GM10847 (cell line): ENCODE measurements around the gene HCLS1.

Experiments used
- POLR2A ChIP-seq: IDR thresholded peaks from 2 replicates; pipeline ENCODE4 v1.6.1; 2011; ENCODE audit not compliant: insufficient read length; ENCODE audit errors: extremely low read depth

Gene HCLS1

GRCh38 chr3:121627622-121628021 is 33.1 kb downstream of the HCLS1 start:
- TF ChIP-seq POLR2A: no peak

- TF ChIP-seq POLR2A: no peak
Observed at GRCh38 chr3:121627211-121627610, 33.5 kb downstream of the HCLS1 start.

- no peak for TF ChIP-seq POLR2A
Observed at GRCh38 chr3:121626495-121626894, 34.2 kb downstream of the HCLS1 start.

- TF ChIP-seq POLR2A: no peak
Observed at GRCh38 chr3:121624147-121624899, 36.4 kb downstream of the HCLS1 start.

- no peak for TF ChIP-seq POLR2A
Observed at GRCh38 chr3:121621491-121621890, 39.2 kb downstream of the HCLS1 start.

GRCh38 chr3:121619691-121620090 is 41.0 kb downstream of the HCLS1 start:
- TF ChIP-seq POLR2A: no peak

GRCh38 chr3:121606106-121606505 is 54.6 kb downstream of the HCLS1 start:
- TF ChIP-seq POLR2A: no peak

- TF ChIP-seq POLR2A: no peak
Observed at GRCh38 chr3:121604759-121605158, 55.9 kb downstream of the HCLS1 start.

GRCh38 chr3:121601212-121601812 is 59.4 kb downstream of the HCLS1 start:
- TF ChIP-seq POLR2A: no peak

GRCh38 chr3:121598564-121598963 is 62.1 kb downstream of the HCLS1 start:
- no peak for TF ChIP-seq POLR2A

- no peak for TF ChIP-seq POLR2A
Observed at GRCh38 chr3:121595765-121596406, 64.8 kb downstream of the HCLS1 start.

GRCh38 chr3:121594850-121595249 is 65.9 kb downstream of the HCLS1 start:
- TF ChIP-seq POLR2A: no peak

- TF ChIP-seq POLR2A: no peak
Observed at GRCh38 chr3:121592856-121593702, 67.6 kb downstream of the HCLS1 start, which contains the start of gene FBXO40. TSS of gene FBXO40 (plus strand) at chr3:121593379. CDS start at chr3:121620576, 27,197 bp downstream.

- no peak for TF ChIP-seq POLR2A
Observed at GRCh38 chr3:121584418-121584817, 76.3 kb downstream of the HCLS1 start.

- no peak for TF ChIP-seq POLR2A
Observed at GRCh38 chr3:121581691-121582090, 79.0 kb downstream of the HCLS1 start.
